Prostate gland (tissue), 2 donors: ENCODE measurements around the gene APOBEC3A.

Source experiments
- POLR2A ChIP-seq: fragments of 450-650 bp; IDR thresholded peaks from one replicate; pipeline ENCODE4 v1.6.1; 2016; ENCODE audit warnings: antibody characterized with exemption, mild to moderate bottlenecking
- TF ChIP-seq, protein P1 (sequence below), 4 experiments: fragments of 200-600 bp in 2 of 4; fragments of 450-650 bp in 2 of 4; sonication (generic) in 2 of 4; IDR thresholded peaks; 1 replicate in 3 of 4; 2 replicates in 1 of 4; pipeline ENCODE4 v1.5.1; 2016 to 2019; ENCODE audit warnings: antibody characterized with exemption in 4 of 4, mild to moderate bottlenecking in 2 of 4, moderate library complexity in 2 of 4

DNA sequence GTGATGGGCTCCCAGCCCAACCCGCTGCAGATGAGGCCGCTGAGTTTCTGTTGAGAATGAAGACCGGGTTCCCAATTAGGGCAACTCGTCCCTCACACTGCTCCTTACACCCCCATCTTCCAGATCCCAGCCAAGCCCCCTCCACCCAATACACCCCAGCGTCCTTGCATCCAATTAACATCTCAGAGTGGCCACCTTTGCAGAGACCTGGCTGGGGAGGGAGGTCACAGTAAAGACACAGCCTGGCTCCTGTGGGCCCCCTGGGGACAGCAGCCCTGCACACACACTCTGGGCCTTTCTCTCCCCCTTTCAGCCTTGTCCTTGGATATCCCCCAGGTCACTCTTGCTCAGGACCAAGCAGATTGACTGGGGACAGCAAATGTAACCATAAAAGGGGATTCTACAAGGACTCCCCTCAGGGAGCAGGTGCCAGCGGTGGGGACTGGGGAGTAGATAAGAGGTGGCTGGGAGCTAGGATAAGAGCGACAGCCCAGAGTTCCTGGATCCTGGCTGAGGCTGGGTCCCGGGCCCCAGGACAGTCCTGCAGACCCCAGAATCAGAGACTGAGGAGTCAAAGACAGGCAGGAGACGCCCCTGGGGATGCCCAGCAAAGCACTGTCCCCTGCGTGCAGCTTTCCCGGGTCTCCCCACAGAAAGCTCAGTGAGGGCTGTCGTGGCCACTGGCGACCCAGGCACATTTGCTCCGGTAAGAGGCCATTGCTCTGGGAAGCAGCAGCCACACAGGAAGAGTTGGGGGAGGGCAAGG is 8.4 kb downstream of the APOBEC3A start:
- TF ChIP-seq, protein P1, sequence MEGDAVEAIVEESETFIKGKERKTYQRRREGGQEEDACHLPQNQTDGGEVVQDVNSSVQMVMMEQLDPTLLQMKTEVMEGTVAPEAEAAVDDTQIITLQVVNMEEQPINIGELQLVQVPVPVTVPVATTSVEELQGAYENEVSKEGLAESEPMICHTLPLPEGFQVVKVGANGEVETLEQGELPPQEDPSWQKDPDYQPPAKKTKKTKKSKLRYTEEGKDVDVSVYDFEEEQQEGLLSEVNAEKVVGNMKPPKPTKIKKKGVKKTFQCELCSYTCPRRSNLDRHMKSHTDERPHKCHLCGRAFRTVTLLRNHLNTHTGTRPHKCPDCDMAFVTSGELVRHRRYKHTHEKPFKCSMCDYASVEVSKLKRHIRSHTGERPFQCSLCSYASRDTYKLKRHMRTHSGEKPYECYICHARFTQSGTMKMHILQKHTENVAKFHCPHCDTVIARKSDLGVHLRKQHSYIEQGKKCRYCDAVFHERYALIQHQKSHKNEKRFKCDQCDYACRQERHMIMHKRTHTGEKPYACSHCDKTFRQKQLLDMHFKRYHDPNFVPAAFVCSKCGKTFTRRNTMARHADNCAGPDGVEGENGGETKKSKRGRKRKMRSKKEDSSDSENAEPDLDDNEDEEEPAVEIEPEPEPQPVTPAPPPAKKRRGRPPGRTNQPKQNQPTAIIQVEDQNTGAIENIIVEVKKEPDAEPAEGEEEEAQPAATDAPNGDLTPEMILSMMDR (IDR thresholded peaks at IDR 0.05), result no peak
- no peak for TF ChIP-seq POLR2A
